HG03045 (cell line): ENCODE results near the gene FIGNL1.

Experiments used
- ATAC-seq: cut with Tn5 transposase; IDR thresholded peaks from one replicate; pipeline ENCODE4 v1.9.1; 2021; ENCODE audit warnings: mild to moderate bottlenecking, moderate library complexity; ENCODE audit not compliant: unreplicated experiment

FIGNL1 gene, protein sequence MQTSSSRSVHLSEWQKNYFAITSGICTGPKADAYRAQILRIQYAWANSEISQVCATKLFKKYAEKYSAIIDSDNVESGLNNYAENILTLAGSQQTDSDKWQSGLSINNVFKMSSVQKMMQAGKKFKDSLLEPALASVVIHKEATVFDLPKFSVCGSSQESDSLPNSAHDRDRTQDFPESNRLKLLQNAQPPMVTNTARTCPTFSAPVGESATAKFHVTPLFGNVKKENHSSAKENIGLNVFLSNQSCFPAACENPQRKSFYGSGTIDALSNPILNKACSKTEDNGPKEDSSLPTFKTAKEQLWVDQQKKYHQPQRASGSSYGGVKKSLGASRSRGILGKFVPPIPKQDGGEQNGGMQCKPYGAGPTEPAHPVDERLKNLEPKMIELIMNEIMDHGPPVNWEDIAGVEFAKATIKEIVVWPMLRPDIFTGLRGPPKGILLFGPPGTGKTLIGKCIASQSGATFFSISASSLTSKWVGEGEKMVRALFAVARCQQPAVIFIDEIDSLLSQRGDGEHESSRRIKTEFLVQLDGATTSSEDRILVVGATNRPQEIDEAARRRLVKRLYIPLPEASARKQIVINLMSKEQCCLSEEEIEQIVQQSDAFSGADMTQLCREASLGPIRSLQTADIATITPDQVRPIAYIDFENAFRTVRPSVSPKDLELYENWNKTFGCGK

GRCh38 chr7:50449881-50450589 is at the start of gene FIGNL1:
FIGNL1 (minus strand) TSS chr7:50450350; CDS start chr7:50447287, 3,063 bp downstream.
- ATAC-seq: peak; percentile 92

DNA sequence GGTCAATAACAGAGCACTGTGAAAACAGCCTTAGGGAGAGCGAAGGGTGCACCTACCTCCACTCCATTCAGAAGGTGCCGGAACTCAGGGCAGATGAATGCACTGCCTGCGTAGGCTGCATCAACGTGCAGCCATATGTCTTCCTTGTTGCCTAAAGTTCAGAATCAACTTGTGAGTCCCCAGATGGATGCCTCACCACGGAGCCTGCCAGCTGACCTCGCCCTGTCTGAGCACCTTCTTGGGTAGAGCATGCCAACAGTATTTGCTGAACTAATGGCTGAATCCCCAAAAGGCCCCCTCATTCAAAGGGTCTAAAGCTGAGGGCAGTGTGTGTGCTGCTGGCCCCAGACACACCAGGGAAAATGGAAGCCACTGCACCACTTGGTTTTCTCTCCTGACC is 48.9 kb upstream of the FIGNL1 start:
- no peak for ATAC-seq

DNA sequence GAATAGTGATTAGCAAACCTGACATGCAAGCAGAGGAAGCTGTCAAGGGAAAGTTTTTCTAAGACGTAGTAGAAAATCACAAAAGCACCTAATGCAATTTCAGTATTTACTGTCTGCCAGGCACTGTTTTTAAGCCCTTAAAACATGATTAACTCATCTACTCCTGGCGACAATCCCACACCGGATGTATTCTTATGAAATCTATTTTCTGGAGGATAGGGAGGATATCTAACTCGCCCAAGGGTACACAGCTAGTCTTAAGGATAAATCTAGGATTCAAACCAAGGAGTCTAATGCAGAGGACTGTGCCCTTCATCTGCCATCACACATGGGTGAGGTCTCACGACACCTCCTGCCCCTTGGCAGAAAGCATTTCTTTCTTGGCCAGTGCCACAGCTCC is 47.8 kb upstream of the FIGNL1 start:
- no peak for ATAC-seq

DNA sequence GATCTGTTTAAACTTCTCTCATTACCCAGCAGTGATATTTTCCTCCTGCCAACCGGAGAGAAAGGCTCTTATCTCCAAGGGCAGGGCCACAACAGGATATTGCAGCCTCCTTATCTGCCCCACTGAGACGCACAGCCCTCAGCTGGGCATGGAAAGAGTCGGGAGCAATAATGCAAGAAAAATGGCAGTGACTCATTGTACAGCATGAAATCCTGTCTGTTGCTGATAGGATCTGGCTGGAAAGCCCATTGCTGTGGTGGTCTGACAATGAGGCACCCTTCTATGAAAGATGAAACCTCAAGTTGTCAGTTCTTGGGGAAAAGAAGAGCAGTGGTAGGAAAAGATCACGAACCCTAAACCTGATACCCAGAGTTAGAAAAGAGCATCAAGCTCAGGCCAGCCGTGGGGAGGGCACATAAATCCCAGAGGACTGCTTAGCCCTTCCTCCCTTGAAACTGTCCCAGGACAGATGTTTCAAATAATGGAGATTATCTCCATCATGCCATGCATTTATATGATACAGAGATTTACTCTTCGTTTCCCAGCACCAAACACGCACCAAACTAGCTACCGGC is 47.0 kb upstream of the FIGNL1 start:
- no peak for ATAC-seq

GRCh38 chr7:50496569-50496968 is 46.4 kb upstream of the FIGNL1 start:
- ATAC-seq: no peak

DNA sequence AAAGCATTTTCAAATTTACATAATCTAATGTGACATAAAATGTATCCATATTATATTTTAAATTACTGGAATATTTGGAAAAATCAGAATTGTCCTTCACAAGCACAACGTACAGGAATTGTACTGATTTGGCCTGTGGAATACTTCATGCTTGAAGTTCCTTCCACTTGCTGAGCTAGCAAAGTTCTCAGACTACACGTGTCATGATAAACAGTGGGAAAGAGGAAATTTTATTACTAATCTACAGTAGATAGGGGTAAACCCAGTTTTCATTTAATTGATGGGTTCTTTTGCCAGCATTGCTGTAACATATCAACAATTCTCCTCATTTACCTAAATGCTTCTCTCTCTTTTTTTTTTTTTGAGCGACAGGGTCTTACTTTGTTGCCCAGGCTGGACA is 45.6 kb upstream of the FIGNL1 start:
- no peak for ATAC-seq

DNA sequence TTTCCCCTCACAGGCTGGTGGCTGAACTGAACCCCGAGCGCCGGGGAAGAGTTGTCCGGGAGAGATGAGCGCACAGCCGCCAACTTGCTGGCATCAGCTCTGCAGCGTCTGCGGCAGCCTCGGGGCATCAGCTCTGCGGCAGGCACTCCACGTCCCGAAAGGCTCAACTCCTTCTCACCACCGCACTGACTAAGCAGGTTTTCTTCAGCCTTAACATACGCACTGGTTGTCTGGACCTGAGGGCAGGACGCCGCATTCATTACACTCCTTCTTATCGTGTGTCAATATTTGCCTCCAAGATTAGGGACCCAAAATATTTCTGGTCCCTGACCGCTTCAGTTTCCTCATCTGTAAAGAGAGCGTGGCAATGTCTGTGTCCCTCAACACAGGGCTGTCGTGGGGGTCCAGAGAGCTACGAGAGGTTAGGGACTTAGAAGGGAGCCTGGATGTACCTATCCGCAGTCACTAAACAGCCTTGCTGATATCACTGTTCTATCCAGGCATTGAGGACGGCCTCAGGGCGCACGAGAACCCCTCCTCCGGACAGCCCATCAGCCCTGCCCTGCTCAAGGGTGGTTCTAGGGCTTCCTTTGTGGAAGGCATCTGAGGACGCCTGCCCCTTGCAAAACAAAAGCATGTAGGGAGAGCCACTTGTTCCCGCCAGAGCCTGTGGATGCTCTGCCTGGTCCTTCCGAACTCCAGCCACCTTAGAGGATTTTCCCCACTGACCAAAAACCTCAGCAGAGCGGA is 42.8 kb upstream of the FIGNL1 start:
- no peak for ATAC-seq

- no peak for ATAC-seq
Measured at GRCh38 chr7:50491943-50492342, 41.8 kb upstream of the FIGNL1 start.

DNA sequence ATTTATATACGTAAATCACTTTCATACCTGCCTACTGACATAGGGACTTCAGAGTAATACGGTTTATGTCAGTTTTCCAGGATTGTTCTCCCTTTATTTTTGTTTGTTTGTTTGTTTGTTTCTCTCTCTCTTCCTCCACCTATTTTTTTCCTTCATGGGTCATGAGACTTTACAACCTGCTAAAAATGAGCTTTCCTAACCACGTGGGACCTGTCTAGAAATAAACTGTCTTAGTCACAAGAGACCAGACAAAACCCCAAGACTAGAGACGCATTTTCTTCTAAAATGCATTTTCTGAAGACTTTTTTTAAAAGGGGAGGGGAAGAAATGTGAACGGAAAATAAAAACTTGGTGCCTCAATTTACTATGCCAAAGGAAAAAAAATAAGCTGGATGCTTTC is 41.1 kb upstream of the FIGNL1 start:
- no peak for ATAC-seq

DNA sequence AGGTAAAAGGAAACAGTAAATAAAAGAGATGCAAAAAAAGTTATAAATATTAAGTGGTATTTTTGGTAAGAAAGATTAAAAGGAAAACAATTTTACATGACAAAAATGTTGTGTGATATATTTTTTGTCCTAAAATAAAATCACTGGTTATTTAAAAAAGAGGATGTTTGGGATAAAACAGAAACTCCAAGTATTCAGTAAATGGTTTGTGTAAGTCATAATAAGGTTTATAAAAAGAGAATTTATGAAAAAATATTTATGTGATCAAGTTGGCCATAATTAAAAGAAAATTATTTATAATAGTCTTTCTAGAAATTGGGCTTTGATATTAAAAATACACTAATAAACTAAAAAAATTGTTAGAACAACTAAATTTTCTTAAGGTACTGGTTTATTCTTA is 38.2 kb upstream of the FIGNL1 start:
- ATAC-seq: no peak

- ATAC-seq: no peak
Measured at GRCh38 chr7:50486512-50486911, 36.4 kb upstream of the FIGNL1 start.

DNA sequence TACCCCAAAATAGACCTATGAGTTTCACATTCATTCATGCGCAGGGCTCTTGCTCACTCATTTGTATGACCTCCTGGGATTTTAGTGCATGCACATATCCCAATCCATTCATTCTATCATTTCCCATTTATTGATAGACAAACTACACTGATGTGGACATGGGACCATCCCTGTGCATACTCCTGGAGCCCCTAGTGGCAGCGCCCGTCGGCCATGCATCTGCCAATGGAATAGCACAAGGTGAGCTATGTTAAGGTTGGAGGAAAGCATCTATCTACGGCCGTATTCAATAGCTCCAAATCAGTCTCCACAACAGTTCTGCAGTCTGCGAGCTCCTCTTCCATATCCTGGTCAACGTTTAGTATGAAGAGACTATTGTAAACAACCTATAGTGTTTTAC is 31.7 kb upstream of the FIGNL1 start:
- ATAC-seq: no peak

DNA sequence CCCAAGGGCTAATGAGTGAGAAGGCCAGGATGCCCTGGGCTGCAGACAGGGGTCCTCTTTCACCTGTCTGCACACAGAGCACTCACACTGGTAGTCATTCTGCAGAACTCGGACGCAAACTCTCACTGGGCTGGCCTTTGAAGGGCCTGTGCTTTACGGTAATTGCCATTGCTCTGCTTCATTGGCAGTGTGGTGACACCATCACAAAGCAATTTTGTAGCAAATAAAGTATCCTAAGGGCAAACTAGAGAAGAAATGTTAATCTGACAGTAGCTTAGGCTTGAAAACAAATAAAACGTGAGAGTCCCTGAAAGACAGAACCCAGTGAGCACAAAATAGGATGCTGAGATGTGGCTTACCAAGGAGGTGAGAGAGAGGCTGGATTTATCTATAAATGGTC is 30.6 kb upstream of the FIGNL1 start:
- ATAC-seq: no peak

DNA sequence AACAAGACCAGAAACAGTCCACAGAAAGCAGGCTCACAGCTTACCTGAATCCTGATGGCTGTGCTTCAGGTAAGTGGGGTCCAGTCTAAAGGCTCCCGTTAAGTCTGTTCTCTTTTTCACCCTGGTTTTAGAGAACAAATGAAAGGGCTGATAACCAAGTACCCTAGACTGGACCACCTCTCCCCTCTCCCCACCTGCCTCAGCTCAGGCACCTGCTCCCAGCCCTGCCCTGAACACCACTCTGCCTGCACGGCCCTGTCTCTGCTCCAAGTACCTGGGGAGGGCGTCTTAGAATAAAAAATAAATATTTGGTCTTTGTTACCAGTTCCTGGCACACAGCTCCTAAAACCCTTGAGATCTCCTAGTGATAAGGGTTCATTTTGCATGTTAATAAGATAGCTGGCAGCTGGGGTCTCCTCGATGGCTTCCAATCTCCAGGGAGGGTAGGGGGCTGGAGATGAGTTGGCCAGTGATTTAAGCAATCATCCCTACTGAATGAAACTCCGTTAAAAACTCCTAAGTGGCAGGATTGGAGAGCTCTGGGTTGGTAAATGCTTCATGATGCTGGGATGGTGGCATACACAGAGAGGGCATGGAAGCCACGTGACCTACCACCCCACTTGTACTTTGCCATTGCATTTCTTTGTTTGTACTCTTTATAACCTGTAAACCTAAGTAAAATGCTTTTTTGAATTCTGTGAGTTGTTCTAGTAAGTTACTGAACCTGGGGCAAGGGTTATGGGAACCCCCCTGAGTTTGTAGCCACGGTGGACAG is 29.8 kb upstream of the FIGNL1 start:
- no peak for ATAC-seq

GRCh38 chr7:50477640-50478039 is 27.5 kb upstream of the FIGNL1 start:
- no peak for ATAC-seq

DNA sequence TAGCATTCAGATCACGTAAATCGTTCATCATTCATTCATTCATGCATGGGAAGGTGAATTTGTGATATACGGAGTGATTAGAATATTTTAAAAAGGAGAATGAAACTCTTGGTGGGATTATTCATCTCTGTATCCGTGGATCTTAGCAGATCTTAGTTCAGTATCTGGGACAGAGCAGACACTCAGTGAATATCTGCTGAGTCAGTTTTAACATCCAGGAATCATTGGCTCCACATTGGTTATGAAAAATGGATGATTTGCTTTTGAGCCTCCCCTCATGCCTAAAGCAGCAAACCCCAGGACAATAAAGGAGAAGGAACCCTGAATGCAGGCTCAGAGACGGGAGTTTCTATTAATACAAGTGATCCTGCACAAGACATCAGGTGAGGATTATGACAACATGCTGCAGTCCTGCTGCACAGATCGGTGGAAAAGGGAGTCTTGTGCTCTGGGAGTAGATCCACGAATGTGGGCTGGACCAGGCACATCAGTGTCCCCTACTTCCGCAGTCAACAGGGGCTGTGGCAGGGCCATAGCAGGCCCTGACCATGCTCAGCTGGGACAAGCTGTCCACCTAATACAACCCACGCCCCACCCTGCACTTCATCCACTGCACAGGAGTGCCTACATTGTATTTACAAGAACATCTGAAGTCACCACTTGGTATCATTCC is 26.9 kb upstream of the FIGNL1 start:
- ATAC-seq: no peak

- ATAC-seq: no peak
Measured at GRCh38 chr7:50475340-50475739, 25.2 kb upstream of the FIGNL1 start.

GRCh38 chr7:50474382-50475160 is 24.4 kb upstream of the FIGNL1 start:
- no peak for ATAC-seq

DNA sequence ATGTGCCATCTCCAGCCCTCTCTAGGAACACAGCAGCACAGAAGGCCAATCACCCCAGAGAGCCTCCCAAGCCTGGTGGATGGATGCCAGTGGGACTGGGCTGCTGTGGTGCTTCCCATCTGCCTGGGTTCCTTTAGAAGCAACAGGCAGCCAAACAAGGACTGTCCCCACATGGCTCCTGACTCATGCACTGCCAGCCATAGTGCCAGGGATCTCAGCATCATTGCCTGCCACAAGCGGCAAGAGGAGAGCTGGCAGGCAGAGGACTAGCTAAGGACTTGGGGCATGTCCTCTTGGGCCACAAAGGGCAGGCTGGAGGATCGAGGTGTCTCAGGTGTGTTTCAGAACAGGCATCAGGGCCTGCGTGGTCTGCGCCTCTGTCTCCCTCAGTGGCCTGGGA is 23.4 kb upstream of the FIGNL1 start:
- no peak for ATAC-seq
